ENCODE results near the gene AGBL3. TPM values are rescaled to one million over a fixed set of nuclear protein-coding genes. Genes with fewer than 3 reads are reported as not detected.

AGBL3 gene
- total and polyA plus RNA-seq, 9 of the 15 experiments (the other 6 are each of a cell fraction or from before 2014, with no cell fraction given): 0.54 to 2.9 (median 1.7) TPM

DNA sequence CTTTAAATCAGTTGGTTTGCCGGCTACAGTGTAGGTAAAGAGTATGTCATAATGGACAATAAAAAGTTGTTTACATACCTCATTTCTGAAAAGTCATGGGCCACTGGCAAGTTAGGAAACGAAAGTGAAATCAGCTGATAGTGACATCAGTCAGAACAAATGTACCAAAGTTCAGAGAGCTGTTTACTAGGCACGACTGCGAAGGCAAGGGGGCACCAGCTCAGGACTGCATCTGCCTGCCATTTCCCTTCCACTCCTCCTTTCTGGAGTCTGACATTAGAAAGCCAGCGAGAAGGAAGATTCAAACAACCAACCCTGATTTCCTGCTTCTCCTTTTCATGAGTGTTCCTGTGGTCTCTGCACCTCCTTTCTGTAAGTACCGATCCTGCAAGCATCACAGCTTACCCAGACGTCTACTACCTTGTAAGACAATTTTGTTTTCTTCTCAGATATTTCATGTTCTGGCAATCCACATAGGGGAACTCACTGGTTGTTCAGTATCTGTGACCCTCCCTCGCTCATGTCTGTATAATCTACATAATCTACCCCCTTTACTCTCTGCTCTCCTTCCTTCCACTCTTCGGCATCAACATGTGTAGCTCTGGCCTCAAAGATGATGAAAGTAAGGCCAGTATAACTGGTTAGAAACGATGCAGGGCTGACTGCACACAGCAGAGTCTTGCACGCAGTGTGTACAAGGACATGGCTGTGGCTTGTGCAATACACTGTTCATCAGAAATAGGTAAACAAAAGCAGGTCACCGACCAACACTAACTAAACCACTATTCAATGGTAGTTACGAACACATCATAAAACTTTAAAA lies 161.8 kb downstream of the AGBL3 start, which contains the start of gene TMEM140 (continued):
- peak; percentile 40; the same call in 1 of the 2 replicates for TF ChIP-seq LEF1 (IDR thresholded peaks at IDR 0.05)
- 0 out of 2 replicates have a peak, but pooled peaks have one; percentile 32 for TF ChIP-seq RBFOX2 (IDR thresholded peaks at IDR 0.05; ENCODE audit: low read depth, low read length)
- TF ChIP-seq, protein P1, sequence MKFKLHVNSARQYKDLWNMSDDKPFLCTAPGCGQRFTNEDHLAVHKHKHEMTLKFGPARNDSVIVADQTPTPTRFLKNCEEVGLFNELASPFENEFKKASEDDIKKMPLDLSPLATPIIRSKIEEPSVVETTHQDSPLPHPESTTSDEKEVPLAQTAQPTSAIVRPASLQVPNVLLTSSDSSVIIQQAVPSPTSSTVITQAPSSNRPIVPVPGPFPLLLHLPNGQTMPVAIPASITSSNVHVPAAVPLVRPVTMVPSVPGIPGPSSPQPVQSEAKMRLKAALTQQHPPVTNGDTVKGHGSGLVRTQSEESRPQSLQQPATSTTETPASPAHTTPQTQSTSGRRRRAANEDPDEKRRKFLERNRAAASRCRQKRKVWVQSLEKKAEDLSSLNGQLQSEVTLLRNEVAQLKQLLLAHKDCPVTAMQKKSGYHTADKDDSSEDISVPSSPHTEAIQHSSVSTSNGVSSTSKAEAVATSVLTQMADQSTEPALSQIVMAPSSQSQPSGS (CRISPR knock-in tag; IDR thresholded peaks at IDR 0.05): no peak
- TF ChIP-seq, protein P2, sequence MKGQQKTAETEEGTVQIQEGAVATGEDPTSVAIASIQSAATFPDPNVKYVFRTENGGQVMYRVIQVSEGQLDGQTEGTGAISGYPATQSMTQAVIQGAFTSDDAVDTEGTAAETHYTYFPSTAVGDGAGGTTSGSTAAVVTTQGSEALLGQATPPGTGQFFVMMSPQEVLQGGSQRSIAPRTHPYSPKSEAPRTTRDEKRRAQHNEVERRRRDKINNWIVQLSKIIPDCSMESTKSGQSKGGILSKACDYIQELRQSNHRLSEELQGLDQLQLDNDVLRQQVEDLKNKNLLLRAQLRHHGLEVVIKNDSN (CRISPR knock-in tag; IDR thresholded peaks at IDR 0.05): no peak
- TF ChIP-seq HNRNPUL1 (IDR thresholded peaks at IDR 0.05; ENCODE audit: low read length): no peak
- peak; percentile 53 for TF ChIP-seq ZNF644 (tag; IDR thresholded peaks at IDR 0.05; ENCODE audit: low read depth)
- TF ChIP-seq, protein P3, sequence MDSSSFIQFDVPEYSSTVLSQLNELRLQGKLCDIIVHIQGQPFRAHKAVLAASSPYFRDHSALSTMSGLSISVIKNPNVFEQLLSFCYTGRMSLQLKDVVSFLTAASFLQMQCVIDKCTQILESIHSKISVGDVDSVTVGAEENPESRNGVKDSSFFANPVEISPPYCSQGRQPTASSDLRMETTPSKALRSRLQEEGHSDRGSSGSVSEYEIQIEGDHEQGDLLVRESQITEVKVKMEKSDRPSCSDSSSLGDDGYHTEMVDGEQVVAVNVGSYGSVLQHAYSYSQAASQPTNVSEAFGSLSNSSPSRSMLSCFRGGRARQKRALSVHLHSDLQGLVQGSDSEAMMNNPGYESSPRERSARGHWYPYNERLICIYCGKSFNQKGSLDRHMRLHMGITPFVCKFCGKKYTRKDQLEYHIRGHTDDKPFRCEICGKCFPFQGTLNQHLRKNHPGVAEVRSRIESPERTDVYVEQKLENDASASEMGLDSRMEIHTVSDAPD (CRISPR knock-in tag; IDR thresholded peaks at IDR 0.05): no peak
- TF ChIP-seq U2AF1 (optimal IDR thresholded peaks at IDR 0.05; ENCODE audit: low read depth, low read length): no peak
- peak; percentile 32; the same call in 1 of the 2 replicates for TF ChIP-seq GABPA (tag; conservative IDR thresholded peaks at IDR 0.05; ENCODE audit: low read depth)
- peak; percentile 62; the same call in 1 of the 2 replicates for TF ChIP-seq ZBTB17 (CRISPR knock-in tag; IDR thresholded peaks at IDR 0.05)
- TF ChIP-seq, protein P4, sequence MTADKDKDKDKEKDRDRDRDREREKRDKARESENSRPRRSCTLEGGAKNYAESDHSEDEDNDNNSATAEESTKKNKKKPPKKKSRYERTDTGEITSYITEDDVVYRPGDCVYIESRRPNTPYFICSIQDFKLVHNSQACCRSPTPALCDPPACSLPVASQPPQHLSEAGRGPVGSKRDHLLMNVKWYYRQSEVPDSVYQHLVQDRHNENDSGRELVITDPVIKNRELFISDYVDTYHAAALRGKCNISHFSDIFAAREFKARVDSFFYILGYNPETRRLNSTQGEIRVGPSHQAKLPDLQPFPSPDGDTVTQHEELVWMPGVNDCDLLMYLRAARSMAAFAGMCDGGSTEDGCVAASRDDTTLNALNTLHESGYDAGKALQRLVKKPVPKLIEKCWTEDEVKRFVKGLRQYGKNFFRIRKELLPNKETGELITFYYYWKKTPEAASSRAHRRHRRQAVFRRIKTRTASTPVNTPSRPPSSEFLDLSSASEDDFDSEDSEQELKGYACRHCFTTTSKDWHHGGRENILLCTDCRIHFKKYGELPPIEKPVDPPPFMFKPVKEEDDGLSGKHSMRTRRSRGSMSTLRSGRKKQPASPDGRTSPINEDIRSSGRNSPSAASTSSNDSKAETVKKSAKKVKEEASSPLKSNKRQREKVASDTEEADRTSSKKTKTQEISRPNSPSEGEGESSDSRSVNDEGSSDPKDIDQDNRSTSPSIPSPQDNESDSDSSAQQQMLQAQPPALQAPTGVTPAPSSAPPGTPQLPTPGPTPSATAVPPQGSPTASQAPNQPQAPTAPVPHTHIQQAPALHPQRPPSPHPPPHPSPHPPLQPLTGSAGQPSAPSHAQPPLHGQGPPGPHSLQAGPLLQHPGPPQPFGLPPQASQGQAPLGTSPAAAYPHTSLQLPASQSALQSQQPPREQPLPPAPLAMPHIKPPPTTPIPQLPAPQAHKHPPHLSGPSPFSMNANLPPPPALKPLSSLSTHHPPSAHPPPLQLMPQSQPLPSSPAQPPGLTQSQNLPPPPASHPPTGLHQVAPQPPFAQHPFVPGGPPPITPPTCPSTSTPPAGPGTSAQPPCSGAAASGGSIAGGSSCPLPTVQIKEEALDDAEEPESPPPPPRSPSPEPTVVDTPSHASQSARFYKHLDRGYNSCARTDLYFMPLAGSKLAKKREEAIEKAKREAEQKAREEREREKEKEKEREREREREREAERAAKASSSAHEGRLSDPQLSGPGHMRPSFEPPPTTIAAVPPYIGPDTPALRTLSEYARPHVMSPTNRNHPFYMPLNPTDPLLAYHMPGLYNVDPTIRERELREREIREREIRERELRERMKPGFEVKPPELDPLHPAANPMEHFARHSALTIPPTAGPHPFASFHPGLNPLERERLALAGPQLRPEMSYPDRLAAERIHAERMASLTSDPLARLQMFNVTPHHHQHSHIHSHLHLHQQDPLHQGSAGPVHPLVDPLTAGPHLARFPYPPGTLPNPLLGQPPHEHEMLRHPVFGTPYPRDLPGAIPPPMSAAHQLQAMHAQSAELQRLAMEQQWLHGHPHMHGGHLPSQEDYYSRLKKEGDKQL (CRISPR knock-in tag; IDR thresholded peaks at IDR 0.05; ENCODE audit: borderline replicate concordance): no peak
- no peak for TF ChIP-seq KDM5B (IDR thresholded peaks at IDR 0.05; ENCODE audit: insufficient replicate concordance, low read depth, low read length)
- TF ChIP-seq IFI16 (CRISPR knock-in tag; IDR thresholded peaks at IDR 0.05): no peak
- TF ChIP-seq MAFK (IDR thresholded peaks at IDR 0.05; ENCODE audit: low read length): no peak; the same call in none of the 2 replicates
